Fibroblast of skin of right biceps (primary cell): ENCODE results near the gene MFAP3L.

Source experiments
- DNase-seq: peaks from one replicate; pipeline ENCODE4 v3.0.0-alpha.2; 2013

The MFAP3L gene

DNA sequence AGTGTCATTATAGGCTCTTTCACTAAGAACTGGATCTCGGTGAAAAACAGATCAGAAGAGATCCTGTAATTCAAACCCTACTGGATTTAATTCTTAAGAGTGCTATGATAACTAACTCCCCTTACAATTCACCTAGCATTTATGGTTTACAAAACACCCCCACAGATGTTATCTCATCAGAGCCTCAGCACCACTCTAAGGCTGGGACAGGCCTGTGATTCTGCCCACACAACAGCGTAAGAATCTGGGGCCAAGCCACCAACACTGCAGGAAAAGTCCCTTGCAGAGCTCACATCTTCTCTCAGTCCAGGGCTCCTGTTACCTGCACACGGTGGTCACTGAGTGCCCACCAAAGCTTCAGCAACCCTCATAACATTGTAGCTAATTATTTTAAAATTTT, 8.9 kb downstream of the MFAP3L start:
- no peak for DNase-seq

DNA sequence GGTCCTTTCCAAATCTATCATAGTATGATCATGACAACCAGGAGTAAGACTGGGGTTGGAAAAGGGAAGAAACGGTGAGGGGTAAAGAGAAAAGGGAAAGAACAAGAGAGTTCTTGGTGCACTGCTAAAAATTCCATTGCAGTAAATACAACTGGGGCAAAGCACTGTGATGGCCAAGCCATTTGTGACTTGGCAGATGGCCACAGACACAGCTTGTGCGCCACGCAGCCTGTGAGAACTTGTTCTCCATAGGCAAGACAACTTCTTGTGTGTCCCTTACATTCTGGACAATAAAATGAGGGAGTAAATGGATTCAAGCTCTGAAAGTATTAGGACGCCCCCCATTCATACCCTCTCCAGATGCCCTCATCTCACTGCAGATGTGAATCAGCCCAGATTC, 10.9 kb downstream of the MFAP3L start:
- no peak for DNase-seq

DNA sequence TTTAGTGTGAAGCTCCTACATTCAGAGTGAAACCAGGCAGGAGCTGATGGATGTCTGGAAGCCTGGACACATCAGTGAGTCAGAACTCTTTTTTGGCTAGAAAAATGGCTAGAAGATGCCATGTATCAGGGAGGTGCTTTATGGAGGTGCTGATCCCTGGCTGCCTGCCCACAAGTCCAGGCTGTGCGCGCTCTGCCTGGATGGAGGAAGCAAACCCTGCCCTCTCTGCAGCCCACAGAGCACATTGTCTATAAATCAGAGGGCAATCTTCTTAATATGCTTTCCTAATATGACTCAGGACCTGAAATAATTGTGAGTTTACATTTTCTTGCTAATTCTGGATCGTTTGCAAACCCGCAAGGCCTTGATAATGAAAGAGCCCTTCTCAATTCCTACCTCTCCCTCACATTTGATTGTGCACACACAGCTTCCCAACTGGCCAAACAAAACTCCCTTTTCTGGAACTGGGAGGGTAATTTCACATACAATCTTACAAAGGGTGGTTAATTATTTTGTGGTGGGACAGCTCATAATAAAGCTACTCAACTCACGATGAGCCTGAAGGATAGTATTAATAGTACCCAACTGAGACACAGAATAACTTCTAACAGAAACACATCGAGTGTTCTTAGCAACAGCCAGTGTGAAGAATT, 11.7 kb downstream of the MFAP3L start:
- DNase-seq: peak; percentile 68

DNA sequence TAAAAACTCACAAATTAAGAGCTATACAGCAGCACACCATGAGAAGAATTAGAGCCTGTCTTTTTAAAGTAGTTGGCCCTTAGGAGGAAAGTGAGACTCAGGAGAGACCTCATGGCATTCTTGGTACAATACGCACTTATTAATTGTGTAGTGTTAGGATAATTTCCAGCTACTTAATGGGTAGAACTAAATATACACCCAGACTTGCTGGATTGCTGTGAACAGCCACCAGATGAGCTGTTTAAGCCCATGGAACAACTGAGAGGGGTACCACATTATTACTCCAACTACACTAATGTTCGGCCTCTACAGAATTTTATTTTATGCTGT, 13.6 kb downstream of the MFAP3L start:
- DNase-seq: no peak

DNA sequence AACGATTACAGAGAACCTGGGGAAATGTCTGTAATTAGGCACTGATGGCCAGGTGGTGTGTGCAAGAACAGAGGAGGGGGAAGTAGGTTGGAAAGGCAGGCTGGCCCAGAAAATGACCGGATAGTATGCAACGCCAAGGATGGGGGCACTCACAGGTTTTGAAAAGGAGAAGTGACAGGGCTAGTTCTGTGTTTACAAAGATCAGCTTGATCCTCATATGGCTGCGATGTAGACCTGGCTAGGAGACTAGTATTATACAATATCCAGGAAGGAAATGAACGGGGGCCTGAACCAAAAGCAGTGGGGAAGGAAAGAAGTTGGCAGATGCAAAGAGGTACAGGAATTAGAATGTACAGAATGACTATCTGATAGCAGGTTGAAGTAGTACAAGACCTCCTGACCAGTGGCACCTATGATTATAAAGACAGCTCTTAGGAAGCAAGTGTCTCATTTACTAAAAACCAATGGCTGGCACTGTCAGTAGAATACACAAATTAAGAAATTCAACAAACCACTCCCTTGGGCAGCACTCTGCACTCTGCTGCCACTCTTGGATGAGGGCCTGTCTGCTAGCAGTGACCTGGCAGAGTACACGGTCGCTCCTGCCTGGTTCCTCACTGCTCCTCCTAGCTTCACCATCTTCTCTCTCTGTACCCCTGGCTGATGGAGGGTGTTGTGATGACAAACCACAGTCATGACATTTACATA, 14.1 kb downstream of the MFAP3L start:
- no peak for DNase-seq

DNA sequence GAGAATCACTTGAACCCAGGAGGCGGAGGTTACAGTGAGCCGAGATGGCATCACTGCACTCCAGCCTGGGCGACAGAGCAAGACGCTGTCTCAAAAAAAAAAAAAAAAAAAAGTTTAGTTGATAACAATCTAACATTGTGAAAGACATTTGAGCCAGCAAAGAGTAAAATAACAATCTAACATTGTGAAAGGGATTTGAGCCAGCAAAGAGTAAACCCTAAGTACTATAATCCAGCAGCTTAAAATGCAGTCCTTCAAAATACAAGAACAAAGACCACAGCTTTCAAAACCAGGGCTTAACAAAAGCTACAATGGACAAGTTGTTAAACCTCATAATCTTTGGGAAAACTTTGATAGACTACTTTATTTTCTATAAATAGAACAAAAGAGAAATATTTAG, 16.9 kb downstream of the MFAP3L start:
- DNase-seq: no peak

DNA sequence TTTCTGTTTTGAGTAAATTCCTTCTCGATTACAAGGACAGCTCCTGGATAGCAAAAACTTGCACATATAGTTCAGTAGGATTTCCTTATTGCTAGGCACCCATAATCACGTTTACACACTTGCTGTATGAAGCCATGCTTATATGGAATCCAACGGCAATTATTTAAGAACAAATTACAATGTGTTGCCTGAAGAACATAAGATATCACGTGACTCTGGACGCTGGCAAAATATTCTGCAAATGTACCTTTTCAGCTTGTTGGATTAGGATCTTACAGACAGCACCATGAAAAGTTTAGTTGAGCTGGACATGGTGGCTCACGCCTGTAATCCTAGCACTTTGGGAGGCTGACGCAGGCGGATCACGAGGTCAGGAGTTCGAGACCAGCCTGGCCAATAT, 17.4 kb downstream of the MFAP3L start:
- no peak for DNase-seq

DNA sequence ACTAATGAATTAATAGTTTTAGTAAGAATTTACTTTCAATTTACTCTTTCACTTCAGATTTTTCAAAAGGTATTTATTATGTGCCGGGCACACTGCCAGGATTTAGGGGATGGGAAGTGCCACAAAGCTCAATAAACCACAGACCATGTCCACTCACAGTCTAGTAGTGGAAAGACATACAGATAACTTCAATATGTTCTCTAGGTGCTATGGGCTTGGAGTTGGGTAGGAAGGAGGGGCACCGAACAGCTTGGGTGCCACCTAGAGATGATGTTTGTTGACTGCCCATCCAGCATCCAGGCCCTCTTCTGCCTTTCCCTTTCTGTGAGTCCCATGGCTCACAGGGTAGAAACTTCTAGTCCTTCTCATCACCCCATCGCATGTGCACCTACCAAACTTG, 17.8 kb downstream of the MFAP3L start:
- DNase-seq: peak; percentile 43

DNA sequence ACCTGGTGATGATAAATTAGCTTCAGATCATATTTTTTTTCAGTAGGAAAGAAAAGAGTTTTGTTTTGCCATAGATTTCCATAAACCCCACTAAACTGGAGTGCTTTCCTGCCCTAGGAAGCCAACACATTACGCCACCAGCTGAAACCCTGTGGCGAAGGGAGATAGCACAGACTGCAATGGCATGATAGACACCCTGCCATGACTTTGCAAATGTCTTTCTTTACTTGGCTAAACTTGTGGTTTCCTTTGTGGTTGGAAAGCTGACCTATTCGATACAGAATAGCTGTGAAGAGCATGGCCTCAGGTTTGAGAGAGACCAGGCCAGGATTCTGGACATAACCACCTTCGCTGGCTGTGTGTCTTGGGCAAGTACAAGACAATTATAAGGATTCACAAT, 19.1 kb downstream of the MFAP3L start:
- DNase-seq: no peak

DNA sequence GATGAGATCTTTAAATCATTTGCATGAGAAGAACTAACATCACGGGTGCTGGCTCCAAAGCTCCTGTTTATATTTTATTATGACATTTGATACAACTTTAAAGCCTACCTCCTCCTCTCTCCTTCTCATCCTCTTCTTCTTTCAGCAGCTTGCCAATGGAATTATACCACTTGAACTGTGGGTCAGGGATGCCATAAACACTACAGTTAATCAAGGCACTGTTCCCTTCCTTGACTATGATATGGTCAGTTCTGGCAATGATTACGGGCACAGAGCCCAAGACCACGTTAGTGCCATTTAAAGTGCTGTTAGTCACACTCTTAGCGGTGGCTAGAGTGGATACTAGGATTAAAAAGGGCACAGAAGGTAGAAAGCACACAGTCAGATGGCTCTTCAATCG, 20.7 kb downstream of the MFAP3L start:
- no peak for DNase-seq

DNA sequence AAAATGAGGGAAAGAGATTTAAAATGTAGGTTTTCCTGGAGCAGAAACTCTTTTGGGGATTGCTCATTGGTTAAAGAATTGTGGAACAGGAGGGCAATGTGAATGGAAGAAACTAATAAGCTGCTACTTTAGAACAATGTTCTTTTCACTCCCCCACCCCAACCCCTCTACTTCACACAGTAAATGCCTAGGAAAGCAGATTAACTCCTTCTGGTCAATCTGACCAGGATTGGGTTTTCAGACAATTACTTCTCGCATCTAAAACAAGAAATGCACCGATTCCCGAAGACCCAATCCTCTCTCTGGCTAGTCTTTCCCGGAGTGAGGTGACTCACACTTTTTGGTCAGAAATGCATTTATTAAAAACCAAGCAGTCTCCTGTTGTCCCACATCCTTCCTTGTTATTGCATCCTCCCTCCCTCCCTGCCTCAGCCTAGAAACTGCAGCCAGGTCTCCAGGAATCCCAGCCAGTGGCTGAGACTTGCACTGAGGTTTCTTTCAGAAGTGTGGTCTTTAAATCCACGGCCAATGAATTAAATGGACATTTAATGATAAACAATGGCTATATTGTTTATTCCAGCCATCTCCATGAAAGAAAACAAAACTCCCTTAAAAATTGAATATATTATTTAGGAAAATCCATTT, 21.4 kb downstream of the MFAP3L start:
- DNase-seq: peak; percentile 62

DNA sequence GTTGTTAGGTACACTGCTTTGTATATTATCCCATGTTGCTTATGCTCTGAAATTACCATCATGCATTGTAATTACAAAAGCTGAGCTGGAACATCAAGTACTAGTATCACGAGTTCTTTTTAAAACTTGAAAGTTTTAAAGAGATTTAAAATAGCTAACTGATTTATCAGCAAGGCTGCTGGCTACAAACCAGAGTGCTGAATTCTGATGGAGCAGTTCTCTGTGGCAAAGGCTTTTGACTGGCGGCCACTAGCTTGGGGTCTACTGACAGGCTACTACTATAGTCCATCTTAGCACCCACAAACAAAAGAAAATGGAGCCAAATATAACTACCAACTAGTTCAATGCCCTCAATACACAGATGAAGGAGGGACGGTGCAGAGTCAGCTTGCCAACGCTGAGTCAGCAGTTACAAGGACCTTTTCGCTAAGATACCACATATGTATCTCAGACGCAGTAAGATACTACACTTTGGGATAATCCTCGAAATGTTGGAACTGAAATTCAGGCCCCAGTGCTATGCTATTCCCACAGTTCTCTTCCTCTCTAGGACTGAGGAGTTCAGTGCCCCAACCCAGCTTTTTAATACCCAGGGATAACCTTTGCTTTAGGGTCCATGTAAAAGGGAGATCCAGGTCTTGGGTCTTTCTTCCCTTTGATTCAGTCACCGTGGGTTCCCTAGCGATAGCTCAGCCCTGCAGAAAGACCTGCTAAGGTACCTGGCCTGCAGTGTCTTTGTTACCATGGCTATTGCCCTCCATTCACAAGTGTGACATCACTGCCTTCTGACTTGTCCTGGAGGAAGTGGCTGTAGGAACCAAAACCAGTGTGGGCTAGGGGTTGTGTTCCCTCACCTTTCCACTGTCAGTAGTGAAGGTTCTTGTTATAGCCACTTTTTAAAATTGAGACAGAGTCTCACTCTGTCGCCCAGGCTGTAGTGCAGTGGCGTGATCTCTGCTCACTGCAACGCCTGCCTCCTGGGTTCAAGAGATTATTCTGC, 22.8 kb downstream of the MFAP3L start:
- DNase-seq: no peak

DNA sequence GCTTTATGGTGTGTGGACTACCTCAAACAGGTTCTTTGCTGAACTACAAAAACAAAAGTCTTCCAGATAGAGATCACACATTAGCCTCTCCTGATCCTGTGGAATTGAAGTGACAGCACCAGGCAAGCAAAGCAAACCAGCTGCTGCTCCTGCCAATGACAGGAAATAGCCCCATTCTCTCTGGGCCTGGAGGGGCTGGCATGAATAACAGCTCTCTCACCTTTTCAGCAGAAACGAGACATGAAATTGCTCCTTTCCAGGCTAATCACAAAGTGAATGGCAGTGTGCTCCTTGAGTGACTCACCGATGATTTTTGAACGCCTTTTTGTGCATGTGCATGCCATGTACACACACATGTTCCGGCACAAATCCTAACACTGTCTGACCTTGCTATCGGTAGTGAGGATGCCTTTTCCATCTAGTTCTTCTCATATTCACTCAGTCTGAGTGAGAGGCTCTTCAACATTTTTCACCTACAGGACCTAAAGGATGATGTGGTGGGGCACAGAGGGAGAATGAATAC, 24.4 kb downstream of the MFAP3L start:
- no peak for DNase-seq

DNA sequence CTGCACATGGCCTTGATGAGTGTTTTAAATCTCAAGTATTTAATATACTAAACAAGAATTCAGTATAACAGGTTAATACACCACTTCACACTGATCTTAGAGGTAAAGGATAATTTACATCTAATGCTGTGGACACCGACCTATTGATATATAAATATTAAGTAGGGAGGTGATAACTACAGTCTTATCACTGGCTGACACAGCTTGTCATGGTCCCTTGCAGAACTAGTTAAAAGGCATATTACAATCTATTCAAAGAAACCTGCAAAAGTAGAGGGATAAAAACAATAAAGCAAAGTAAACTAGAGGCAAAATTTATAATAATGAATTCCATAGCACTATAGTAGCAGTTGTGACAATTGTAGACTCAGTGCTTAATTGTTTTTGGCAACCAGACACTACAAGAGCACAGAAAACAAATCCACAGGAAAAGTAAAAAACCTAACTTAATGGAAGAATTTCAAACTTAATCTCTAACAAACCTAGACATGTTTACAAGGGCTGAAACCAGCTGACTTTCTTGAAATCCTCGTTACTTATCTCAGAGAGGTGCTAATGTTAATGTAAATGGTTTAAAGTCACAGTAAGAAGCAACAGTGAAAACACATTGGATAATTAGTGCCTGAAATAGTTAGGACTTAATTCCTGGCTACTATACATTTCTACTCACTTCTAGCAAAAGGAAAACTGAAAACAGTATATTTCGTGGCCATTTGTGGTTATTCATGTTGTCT, 25.0 kb downstream of the MFAP3L start:
- DNase-seq: no peak

DNA sequence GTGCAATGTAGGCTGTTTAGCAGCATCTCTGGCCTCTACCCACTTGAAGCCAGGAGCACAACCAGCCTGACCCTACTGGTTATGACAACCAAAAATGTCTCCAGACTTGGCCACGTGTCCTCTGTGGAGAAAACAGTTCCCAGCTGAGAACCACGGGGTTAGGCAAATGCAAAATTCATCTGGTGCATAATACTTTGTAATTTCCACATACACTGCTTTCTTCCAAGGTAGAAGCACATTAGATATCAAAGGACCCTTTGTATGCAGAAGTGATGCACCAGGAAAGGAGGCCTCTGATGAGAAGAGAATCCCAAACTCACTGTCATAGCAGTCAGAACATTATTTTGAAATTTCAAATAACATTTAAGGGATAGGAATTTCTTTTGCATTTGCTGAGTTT, 26.3 kb downstream of the MFAP3L start:
- DNase-seq: no peak

DNA sequence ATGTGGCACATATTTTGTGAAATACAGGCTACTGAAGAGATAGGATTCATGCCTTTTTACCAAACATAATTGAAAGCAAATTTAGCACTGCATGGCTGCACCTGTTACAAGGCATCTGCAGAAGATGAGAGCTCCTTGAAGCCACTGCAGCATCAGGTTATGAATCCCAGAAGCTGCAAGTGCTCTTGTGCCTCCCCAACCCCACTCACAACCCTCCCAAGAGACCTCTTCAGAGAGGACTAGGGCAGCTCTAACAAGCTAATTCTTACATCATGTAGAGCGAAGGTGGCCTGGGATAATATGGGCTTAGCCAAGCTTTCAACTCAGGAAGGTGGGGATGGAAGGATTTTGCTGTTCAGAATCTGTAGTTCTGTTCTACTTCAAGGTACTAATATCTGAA, 27.2 kb downstream of the MFAP3L start:
- no peak for DNase-seq

DNA sequence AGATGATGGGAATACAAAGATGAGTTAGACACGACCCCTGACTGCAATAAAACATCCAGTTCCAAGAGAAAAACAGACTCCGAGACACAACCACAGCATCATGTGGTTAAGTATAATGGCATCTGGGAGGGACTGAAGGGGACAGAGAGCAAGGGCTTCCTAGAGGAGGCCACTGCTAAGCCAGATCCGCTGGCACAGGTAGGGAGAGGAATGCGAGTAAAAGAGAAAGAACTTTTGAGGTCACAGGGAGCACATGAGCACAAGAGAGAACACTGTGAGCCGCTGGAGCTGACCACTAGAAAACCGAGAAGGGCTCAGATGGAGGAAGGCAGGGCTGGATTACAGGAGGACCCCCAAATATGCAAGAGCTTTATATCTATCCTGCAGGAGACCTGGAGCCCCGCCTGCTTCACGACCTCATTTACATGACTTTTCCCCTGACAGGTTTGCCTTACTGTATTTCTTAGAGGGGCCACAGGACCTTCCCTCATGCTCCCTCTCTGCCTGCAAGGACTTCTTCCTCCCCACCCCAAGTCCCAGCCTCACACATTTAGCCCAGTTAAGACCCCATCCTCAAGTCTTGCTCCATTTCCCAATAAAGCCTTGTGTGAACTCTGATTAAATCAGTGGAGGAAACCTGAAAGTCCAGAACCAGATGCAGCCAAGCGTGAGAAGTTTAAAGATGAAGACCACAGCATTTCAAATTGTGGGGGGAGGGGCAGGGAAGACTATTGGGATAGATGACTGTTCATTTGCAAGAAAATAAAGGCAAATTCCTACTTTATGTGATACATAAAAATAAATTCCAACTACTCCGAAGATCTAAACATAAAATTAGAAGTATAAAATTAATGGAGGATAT, 29.6 kb downstream of the MFAP3L start:
- no peak for DNase-seq

DNA sequence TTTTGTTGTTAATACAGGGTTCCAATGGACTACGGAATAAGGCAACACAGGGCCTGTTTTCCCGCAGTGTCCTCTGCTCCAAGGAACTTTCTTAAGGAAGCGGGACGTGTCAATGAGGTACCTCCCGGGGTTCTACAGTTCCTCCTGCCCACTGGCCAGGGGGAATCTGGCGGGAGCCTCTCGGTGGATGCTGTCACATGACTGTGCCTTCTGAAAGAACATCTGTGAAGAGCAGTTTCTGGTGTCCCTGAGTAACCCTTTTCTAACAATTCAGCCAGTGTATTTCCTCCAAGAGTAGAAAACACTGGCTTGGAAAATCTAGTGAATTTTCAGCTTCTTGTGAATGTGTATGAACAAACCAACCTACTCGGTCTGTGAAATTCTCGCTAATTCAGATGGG, 32.7 kb downstream of the MFAP3L start:
- DNase-seq: no peak

DNA sequence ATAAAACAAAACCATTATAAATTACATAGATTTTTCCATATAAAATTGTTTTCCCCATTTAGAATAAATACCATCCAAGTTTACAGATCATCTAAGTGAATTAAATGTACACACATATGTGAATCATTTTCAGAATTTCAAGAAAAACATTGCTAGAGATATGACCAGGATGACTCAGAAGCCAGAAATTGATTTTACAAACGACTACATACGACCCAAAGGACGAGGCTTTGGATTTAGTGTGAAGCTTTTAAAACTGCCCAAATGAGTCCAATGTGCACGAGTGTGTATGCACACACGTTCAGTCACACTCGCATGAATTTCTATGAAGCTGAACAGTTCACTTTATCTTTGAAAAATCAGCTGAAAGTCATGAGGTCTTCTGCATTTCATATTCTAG, 37.9 kb downstream of the MFAP3L start:
- peak; percentile 56 for DNase-seq

DNA sequence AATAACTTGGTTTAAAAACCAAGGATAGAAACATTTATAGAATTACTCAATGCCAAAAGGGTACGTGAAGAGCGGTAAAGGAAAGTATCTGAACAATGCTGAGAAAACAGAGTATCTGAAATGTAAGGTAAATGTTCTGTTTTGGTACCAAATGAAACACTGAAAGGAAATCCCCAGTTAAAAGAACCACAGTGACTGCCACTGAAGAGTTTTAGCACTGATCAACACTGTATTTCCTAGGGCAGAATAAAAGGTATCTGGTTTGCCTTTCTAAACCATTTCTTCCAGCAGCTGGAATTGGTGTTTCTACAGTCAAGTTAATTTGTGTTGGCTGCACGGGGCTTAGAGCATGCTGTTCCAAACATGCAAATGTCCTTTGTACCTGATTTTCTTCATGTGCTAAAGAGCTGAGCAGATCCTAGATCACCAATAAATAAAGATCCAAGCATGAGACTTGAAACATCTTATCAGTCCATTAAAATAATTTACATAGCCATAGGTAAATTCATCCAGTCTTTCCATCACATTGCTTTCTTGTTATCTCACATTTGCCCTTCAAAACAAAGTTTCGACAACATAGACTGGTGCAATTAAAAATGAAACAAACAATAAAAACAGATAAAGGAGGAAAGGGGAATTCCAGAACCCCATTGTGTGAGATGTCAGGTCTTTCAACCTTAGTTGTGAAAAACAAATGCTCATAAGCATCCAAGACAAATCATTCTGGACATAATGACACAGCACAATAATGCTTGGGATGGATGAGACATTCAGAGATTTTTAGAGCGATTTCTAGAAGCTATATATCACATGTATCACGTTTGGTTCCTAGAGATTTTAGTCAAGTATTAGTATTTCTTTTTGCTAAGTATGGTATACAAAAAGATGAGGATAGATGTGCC, 38.6 kb downstream of the MFAP3L start:
- DNase-seq: no peak
